Astrocyte of the spinal cord (primary cell): ENCODE results near the gene MYO3A.

Experiments used
- DNase-seq: peaks from one replicate; pipeline ENCODE4 v3.0.0; 2011; ENCODE audit warnings: low read depth, low spot score
- H3K4me3 ChIP-seq: 2 replicates; pipeline ENCODE4 v1.5.1; 2011; ENCODE audit warnings: low read depth, mild to moderate bottlenecking, low read length, moderate library complexity
- CTCF ChIP-seq: IDR thresholded peaks from 2 replicates; pipeline ENCODE4 v1.5.1; 2012; ENCODE audit warnings: low read depth, mild to moderate bottlenecking, low read length, inconsistent platforms
- in situ Hi-C: cut with HindIII; loops from 2 replicates; pipeline ENCODE4 v1.10.0; 2017; ENCODE audit warnings: low sequenced_read_pairs

The MYO3A gene

GRCh38 chr10:26217396-26218086 is 283.5 kb downstream of the MYO3A start:
- in situ Hi-C loops: no loop called here
- H3K4me3 ChIP-seq: no peak overlapping the region
- no peak for TF ChIP-seq CTCF

GRCh38 chr10:26219676-26220075 is 285.6 kb downstream of the MYO3A start:
- DNase-seq: no peak
- TF ChIP-seq CTCF: no peak
- in situ Hi-C loops: no loop called here
- H3K4me3 ChIP-seq: no peak overlapping the region

More at GRCh38 chr10:26217396-26218086, 283.5 kb downstream of the MYO3A start:
- DNase-seq: no peak

DNA sequence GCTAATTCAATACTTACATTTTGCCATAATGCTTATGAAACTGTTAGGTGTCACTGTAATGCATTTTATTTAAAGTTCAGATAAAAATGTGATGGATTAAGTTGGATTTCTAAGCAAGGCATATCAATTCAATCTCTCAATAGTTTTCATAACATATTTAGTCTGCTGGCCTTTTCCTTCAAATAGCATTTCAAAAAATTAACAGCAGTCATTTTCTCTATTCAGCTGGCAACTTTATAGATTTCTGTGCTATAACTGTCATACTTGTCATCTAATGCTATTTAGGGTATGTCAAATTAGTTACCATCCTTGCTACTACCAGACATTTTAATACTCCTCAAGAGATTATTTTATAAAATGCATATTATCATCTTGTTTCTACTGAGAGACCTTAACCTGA is 286.9 kb downstream of the MYO3A start:
- in situ Hi-C loops: no loop called here
- no peak for TF ChIP-seq CTCF
- DNase-seq: no peak
- no peak overlapping the region for H3K4me3 ChIP-seq

- in situ Hi-C loops: no loop called here
- DNase-seq: no peak
- TF ChIP-seq CTCF: no peak
- H3K4me3 ChIP-seq: no peak overlapping the region
These were observed 287.5 kb downstream of the MYO3A start for GRCh38 chr10:26221541-26221940.

- H3K4me3 ChIP-seq: no peak overlapping the region
- no peak for TF ChIP-seq CTCF
- DNase-seq: no peak
- in situ Hi-C loops: no loop called here
These were observed 288.5 kb downstream of the MYO3A start for GRCh38 chr10:26222563-26222962.

- no peak for DNase-seq
- in situ Hi-C loops: no loop called here
These were observed 291.3 kb downstream of the MYO3A start for GRCh38 chr10:26225322-26225721.

More at GRCh38 chr10:26225322-26225721, 291.3 kb downstream of the MYO3A start:
- no peak overlapping the region for H3K4me3 ChIP-seq
- no peak for TF ChIP-seq CTCF
